ENCODE measurements around the gene RNF180. TPM values are rescaled to one million over a fixed set of nuclear protein-coding genes. Genes with fewer than 3 reads are reported as not detected.
A peak's percentile ranks its signal among the peaks of the same experiment; 100 is the strongest.

RNF180 gene
- total RNA-seq, 1 donor from 2014 or later = 11.2 TPM

- TF ChIP-seq CTCF (IDR thresholded peaks at IDR 0.05; ENCODE audit: unreplicated experiment) = no peak
- no peak overlapping the region for H3K27ac Mint-ChIP-seq
- no peaks in the 10 kb centered on the region for H3K36me3 Mint-ChIP-seq (ENCODE audit: insufficient read depth)
- H3K9me3 Mint-ChIP-seq (ENCODE audit: low read depth) = no peaks in the 10 kb centered on the region
- H3K4me3 Mint-ChIP-seq (ENCODE audit: low read depth) = no peak overlapping the region
- DNase-seq (ENCODE audit: low spot score, unreplicated experiment) = no peak
- no peaks in the 10 kb centered on the region for H3K4me1 Mint-ChIP-seq (ENCODE audit: low read depth)
- no peaks in the 10 kb centered on the region for H3K27me3 Mint-ChIP-seq
These were observed 21.0 kb upstream of the RNF180 start for GRCh38 chr5:64144425-64145215.

GRCh38 chr5:64145216-64145895 is 20.3 kb upstream of the RNF180 start:
- H3K9me3 Mint-ChIP-seq (ENCODE audit: low read depth) = no peaks in the 10 kb centered on the region
- no peak overlapping the region for H3K27ac Mint-ChIP-seq
- no peak overlapping the region for H3K4me3 Mint-ChIP-seq (ENCODE audit: low read depth)
- no peaks in the 10 kb centered on the region for H3K27me3 Mint-ChIP-seq
- TF ChIP-seq CTCF (IDR thresholded peaks at IDR 0.05; ENCODE audit: unreplicated experiment) = no peak
- no peaks in the 10 kb centered on the region for H3K36me3 Mint-ChIP-seq (ENCODE audit: insufficient read depth)
- H3K4me1 Mint-ChIP-seq (ENCODE audit: low read depth) = no peaks in the 10 kb centered on the region
- no peak for DNase-seq (ENCODE audit: low spot score, unreplicated experiment)

- DNase-seq (ENCODE audit: low spot score, unreplicated experiment) = no peak
- H3K4me3 Mint-ChIP-seq (ENCODE audit: low read depth) = no peak overlapping the region
- TF ChIP-seq CTCF (IDR thresholded peaks at IDR 0.05; ENCODE audit: unreplicated experiment) = no peak
- H3K9me3 Mint-ChIP-seq (ENCODE audit: low read depth) = no peaks in the 10 kb centered on the region
- H3K4me1 Mint-ChIP-seq (ENCODE audit: low read depth) = no peaks in the 10 kb centered on the region
- H3K36me3 Mint-ChIP-seq (ENCODE audit: insufficient read depth) = no peaks in the 10 kb centered on the region
- H3K27ac Mint-ChIP-seq = no peak overlapping the region
- H3K27me3 Mint-ChIP-seq = no peaks in the 10 kb centered on the region
These were observed 18.3 kb upstream of the RNF180 start for GRCh38 chr5:64147379-64147778.

- Mint-ChIP-seq H3K4me1 (ENCODE audit: low read depth) (no peaks in the 10 kb centered on the region), H3K27ac (no peak overlapping the region), H3K36me3 (ENCODE audit: insufficient read depth) (no peaks in the 10 kb centered on the region), H3K9me3 (ENCODE audit: low read depth) (no peaks in the 10 kb centered on the region), H3K4me3 (ENCODE audit: low read depth) (no peak overlapping the region), H3K27me3 (no peaks in the 10 kb centered on the region)
- peak; percentile 39 for DNase-seq (ENCODE audit: low spot score, unreplicated experiment)
- peak; percentile 87 for TF ChIP-seq CTCF (IDR thresholded peaks at IDR 0.05; ENCODE audit: unreplicated experiment)
These were observed 17.7 kb upstream of the RNF180 start for GRCh38 chr5:64147849-64148441.

- TF ChIP-seq CTCF (IDR thresholded peaks at IDR 0.05; ENCODE audit: unreplicated experiment) = no peak
- Mint-ChIP-seq H3K27me3 (no peaks in the 10 kb centered on the region), H3K27ac (no peak overlapping the region), H3K4me1 (ENCODE audit: low read depth) (no peaks in the 10 kb centered on the region), H3K9me3 (ENCODE audit: low read depth) (peaks cover 8% of the 10 kb centered on the region), H3K4me3 (ENCODE audit: low read depth) (no peak overlapping the region), H3K36me3 (ENCODE audit: insufficient read depth) (no peaks in the 10 kb centered on the region)
- no peak for DNase-seq (ENCODE audit: low spot score, unreplicated experiment)
These were observed 16.4 kb upstream of the RNF180 start for GRCh38 chr5:64149268-64149667.

Measured in progenitor cell of endocrine pancreas (in vitro differentiated cells).